ENCODE measurements around the gene TMEM132C. TPM values are rescaled to one million over a fixed set of nuclear protein-coding genes. Genes with fewer than 3 reads are reported as not detected.

The TMEM132C gene
- total and polyA plus RNA-seq, 12 donors = 0.79 to 2.9 (median 1.7) TPM

- WGBS, 2 donors = 63 to 71% methylated on average over 1 of the region's 1 CpG
- Histone ChIP-seq H3K36me3 (no peaks in the 10 kb centered on the region), H3K9me3 (peaks cover 0 to 11% (median 0%) of the 10 kb centered on the region in 11 donors), H3K4me3 (no peak overlapping the region), H3K4me1 (peaks cover 0 to 7% (median 0%) of the 10 kb centered on the region in 9 donors), H3K27ac (no peak overlapping the region), H3K27me3 (peaks cover 0 to 8% (median 0%) of the 10 kb centered on the region in 7 donors)
- DNase-seq = no peak
- peak in 2 of 8 donors; percentile 16 to 81 for ATAC-seq
- no peak for TF ChIP-seq CTCF (IDR thresholded peaks at IDR 0.05)
- intact Hi-C loops (cut with DNase I) = no loop called here
Measured at GRCh38 chr12:128286970-128287369, 20.0 kb downstream of the TMEM132C start.

GRCh38 chr12:128288357-128288756 lies 21.4 kb downstream of the TMEM132C start:
- WGBS, 2 donors = 3 to 11% methylated on average over 2 of the region's 2 CpGs
- DNase-seq (no peak), ATAC-seq (no peak)
- Histone ChIP-seq H3K36me3 (no peaks in the 10 kb centered on the region), H3K4me1 (peaks cover 0 to 7% (median 0%) of the 10 kb centered on the region in 9 donors), H3K4me3 (no peak overlapping the region), H3K27me3 (peaks cover 0 to 14% (median 0%) of the 10 kb centered on the region in 7 donors), H3K9me3 (peaks cover 0 to 3% (median 0%) of the 10 kb centered on the region in 11 donors), H3K27ac (no peak overlapping the region)
- intact Hi-C loops (cut with DNase I) = no loop called here
- no peak for TF ChIP-seq CTCF (IDR thresholded peaks at IDR 0.05)

- Histone ChIP-seq H3K9me3 (no peaks in the 10 kb centered on the region), H3K27me3 (peaks cover 0 to 16% (median 0%) of the 10 kb centered on the region in 7 donors), H3K36me3 (no peaks in the 10 kb centered on the region), H3K4me3 (no peak overlapping the region), H3K4me1 (peaks cover 0 to 7% (median 0%) of the 10 kb centered on the region in 9 donors), H3K27ac (no peak overlapping the region)
- WGBS, 2 donors = 88 to 92% methylated on average over 13 of the region's 13 CpGs
- intact Hi-C loops (cut with DNase I) = no loop called here
- ATAC-seq (no peak), DNase-seq (no peak)
- TF ChIP-seq CTCF (IDR thresholded peaks at IDR 0.05) = no peak
Measured at GRCh38 chr12:128288896-128289295, 21.9 kb downstream of the TMEM132C start.

- Histone ChIP-seq H3K27me3 (peaks cover 0 to 16% (median 0%) of the 10 kb centered on the region in 7 donors), H3K9me3 (no peaks in the 10 kb centered on the region), H3K27ac (no peak overlapping the region), H3K36me3 (no peaks in the 10 kb centered on the region), H3K4me3 (no peak overlapping the region), H3K4me1 (peaks cover 0 to 7% (median 0%) of the 10 kb centered on the region in 9 donors)
- no peak for DNase-seq
- ATAC-seq = no peak
- intact Hi-C loops (cut with DNase I) = no loop called here
- WGBS, 2 donors = 61 to 62% methylated on average over 6 of the region's 6 CpGs
- TF ChIP-seq CTCF (IDR thresholded peaks at IDR 0.05) = no peak
Measured at GRCh38 chr12:128290938-128291337, 24.0 kb downstream of the TMEM132C start.

Measured in heart right ventricle (tissue), 16 donors.